ENCODE data around the gene NFKB2.

Gene NFKB2

DNA sequence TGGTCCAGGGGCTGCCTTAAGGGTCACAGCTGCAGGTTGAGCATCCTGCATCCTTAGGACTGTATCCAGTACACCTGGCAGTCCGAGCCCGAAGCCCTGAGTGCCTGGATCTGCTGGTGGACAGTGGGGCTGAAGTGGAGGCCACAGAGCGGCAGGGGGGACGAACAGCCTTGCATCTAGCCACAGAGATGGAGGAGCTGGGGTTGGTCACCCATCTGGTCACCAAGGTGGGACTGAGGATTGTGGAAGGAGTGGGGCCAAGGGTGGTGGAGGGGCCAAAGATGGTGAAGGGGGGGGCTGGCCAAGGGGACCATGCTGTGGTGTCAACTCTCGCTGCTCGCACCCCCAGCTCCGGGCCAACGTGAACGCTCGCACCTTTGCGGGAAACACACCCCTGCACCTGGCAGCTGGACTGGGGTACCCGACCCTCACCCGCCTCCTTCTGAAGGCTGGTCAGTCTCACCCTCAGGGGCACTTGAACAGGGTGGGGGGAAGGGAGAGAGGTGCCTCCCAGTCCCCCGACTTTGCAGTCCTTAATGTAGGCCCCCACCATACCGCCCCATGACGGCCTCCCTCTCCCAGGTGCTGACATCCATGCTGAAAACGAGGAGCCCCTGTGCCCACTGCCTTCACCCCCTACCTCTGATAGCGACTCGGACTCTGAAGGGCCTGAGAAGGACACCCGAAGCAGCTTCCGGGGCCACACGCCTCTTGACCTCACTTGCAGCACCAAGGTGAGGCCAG lies 5.3 kb downstream of the NFKB2 start:
- H3K27me3 ChIP-seq, result no peaks in the 10 kb centered on the region
- H3K9me3 ChIP-seq, result no peaks in the 10 kb centered on the region
- H3K4me3 ChIP-seq (ENCODE audit: low read depth, low read length), result no peak overlapping the region
- TF ChIP-seq, protein P1, sequence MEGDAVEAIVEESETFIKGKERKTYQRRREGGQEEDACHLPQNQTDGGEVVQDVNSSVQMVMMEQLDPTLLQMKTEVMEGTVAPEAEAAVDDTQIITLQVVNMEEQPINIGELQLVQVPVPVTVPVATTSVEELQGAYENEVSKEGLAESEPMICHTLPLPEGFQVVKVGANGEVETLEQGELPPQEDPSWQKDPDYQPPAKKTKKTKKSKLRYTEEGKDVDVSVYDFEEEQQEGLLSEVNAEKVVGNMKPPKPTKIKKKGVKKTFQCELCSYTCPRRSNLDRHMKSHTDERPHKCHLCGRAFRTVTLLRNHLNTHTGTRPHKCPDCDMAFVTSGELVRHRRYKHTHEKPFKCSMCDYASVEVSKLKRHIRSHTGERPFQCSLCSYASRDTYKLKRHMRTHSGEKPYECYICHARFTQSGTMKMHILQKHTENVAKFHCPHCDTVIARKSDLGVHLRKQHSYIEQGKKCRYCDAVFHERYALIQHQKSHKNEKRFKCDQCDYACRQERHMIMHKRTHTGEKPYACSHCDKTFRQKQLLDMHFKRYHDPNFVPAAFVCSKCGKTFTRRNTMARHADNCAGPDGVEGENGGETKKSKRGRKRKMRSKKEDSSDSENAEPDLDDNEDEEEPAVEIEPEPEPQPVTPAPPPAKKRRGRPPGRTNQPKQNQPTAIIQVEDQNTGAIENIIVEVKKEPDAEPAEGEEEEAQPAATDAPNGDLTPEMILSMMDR (IDR thresholded peaks at IDR 0.05; ENCODE audit: low read depth, low read length), result no peak
- no peak for DNase-seq
- H3K36me3 ChIP-seq, result peaks cover 23% of the 10 kb centered on the region
- peaks cover 3% of the 10 kb centered on the region; the same call in 1 of the 2 replicates for H3K4me1 ChIP-seq

DNA sequence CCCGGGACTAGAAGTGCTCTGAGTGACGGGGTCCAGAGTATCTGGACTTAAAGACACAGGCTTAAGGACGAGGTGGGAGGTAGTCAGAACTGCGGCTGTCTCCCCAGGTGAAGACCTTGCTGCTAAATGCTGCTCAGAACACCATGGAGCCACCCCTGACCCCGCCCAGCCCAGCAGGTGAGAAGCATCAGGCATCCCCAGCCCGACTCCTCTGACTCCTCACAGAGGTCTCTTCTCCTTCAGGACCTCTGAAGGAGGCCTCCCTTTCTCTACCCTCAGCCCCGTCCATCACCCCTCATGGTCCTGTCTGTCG lies 5.8 kb downstream of the NFKB2 start:
- Histone ChIP-seq H3K4me3 (ENCODE audit: low read depth, low read length) (no peak overlapping the region), H3K27me3 (no peaks in the 10 kb centered on the region), H3K9me3 (no peaks in the 10 kb centered on the region), H3K4me1 (peaks cover 3% of the 10 kb centered on the region; the same call in 1 of the 2 replicates), H3K36me3 (peaks cover 23% of the 10 kb centered on the region)
- TF ChIP-seq, protein P1 (IDR thresholded peaks at IDR 0.05; ENCODE audit: low read depth, low read length), result no peak
- DNase-seq, result no peak

DNA sequence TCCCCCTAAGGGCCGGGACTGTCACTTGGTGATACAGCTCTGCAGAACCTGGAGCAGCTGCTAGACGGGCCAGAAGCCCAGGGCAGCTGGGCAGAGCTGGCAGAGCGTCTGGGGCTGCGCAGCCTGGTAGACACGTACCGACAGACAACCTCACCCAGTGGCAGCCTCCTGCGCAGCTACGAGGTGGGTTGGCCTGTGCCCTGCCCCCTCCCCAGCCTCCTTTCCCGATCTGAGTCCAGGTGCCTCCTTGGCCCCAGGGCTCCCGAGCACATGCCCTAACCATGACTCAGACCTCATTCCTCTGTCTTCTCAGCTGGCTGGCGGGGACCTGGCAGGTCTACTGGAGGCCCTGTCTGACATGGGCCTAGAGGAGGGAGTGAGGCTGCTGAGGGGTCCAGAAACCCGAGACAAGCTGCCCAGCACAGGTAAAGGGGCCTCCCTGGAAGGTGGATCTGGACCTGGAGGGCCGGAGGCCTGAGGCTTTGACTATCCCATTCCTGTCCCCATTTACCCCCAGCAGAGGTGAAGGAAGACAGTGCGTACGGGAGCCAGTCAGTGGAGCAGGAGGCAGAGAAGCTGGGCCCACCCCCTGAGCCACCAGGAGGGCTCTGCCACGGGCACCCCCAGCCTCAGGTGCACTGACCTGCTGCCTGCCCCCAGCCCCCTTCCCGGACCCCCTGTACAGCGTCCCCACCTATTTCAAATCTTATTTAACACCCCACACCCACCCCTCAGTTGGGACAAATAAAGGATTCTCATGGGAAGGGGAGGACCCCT lies 6.4 kb downstream of the NFKB2 start:
- peaks cover 23% of the 10 kb centered on the region for H3K36me3 ChIP-seq
- TF ChIP-seq, protein P1 (IDR thresholded peaks at IDR 0.05; ENCODE audit: low read depth, low read length), result no peak
- H3K4me3 ChIP-seq (ENCODE audit: low read depth, low read length), result no peak overlapping the region
- no peaks in the 10 kb centered on the region for H3K9me3 ChIP-seq
- peaks cover 3% of the 10 kb centered on the region; the same call in 1 of the 2 replicates for H3K4me1 ChIP-seq
- no peaks in the 10 kb centered on the region for H3K27me3 ChIP-seq
- peak; percentile 42 for DNase-seq

DNA sequence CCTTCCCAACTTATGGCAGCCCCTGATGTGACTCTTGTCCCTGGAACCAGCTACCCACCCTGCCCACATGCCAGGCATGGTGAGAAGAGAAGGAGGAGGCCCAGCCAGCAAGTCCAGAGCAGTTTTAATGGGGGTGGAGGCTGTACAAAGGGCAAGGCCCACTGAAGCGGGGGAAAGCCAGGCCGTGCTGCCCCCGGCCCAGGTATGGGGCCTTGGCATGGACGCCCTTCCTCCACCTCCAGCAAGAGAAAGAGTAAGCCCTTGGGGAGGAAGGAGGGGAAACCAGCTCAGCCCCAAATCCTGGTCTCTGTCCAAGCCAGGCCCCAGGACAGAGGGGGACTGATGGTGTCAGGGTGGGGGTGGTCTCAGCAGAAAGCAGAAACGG lies 7.0 kb downstream of the NFKB2 start:
- peaks cover 23% of the 10 kb centered on the region for H3K36me3 ChIP-seq
- no peak overlapping the region for H3K4me3 ChIP-seq (ENCODE audit: low read depth, low read length)
- no peak for DNase-seq
- TF ChIP-seq, protein P1 (IDR thresholded peaks at IDR 0.05; ENCODE audit: low read depth, low read length), result no peak
- H3K9me3 ChIP-seq, result no peaks in the 10 kb centered on the region
- H3K4me1 ChIP-seq, result peaks cover 3% of the 10 kb centered on the region; the same call in 1 of the 2 replicates
- no peaks in the 10 kb centered on the region for H3K27me3 ChIP-seq

DNA sequence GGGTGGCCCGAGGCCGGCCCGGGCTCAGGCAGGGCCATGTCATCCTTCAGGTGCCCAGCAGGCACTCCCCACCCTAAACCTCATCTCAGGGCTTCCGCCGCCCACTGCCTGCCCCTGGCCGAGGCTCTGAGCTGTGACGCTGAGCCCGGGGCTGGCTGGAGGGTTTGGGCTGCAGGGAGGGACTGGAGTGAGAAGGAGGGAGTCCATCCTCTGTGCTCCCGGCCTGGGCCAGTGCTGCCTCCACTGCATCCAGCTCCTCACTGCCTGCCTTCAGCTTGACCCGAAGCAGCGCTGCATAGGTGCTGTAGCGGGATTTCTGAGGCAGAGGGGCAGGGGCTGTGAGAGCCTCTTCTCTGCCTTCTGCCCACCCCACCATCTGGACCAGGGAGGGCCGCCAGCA lies 7.6 kb downstream of the NFKB2 start:
- DNase-seq, result no peak
- peaks cover 3% of the 10 kb centered on the region; the same call in 1 of the 2 replicates for H3K4me1 ChIP-seq
- TF ChIP-seq, protein P1 (IDR thresholded peaks at IDR 0.05; ENCODE audit: low read depth, low read length), result no peak

More for the DNA sequence above, 7.6 kb downstream of the NFKB2 start:
- peaks cover 23% of the 10 kb centered on the region for H3K36me3 ChIP-seq
- H3K9me3 ChIP-seq, result no peaks in the 10 kb centered on the region
- no peak overlapping the region for H3K4me3 ChIP-seq (ENCODE audit: low read depth, low read length)
- H3K27me3 ChIP-seq, result no peaks in the 10 kb centered on the region
